HG03097 (cell line): ENCODE results near the gene CMIP.

Source experiments
- ATAC-seq: cut with Tn5 transposase; IDR thresholded peaks from one replicate; pipeline ENCODE4 v1.9.1; 2021; ENCODE audit not compliant: unreplicated experiment, low FRiP score

The CMIP gene

GRCh38 chr16:81642943-81643342, 198.3 kb downstream of the CMIP start:
- no peak for ATAC-seq

DNA sequence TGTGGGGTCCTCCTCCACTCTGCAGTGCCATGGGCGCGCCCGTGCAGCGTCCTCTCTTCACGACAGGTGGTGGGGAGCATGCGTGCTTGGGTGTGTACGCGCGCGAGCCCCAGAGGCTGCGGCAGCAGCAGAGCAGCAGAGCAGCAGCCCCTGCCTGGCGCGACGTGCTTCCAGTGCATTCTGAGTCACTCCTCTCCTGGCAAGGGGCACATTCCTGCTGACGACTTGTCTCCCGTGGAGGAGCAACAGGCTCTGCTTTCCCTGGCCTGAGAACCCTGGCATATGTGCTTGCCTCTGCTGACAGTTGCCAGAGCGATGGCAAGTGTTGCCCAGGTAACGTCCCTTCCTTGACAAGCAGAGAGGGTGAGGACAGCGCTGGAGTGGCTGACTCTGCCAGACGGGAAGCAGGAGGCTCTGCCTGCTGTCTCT, 200.7 kb downstream of the CMIP start:
- ATAC-seq = no peak

DNA sequence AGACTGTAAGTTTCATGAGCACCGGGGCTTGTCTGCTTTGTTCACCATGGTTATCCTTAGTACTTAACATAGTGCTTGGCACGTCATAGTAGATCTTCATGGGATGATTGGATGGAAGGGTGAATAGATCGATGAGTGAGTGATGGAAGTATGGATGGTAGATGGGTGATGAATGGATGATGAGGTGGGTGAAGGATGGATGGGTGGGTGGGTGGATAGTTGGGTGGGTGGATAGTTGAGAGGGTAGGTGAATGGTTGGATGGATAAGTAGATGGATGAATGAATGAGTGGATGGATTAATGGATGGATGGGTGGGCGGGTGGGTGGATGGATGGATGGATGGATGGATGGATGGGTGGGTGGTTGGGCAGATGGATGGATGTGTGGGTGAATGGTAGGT, 201.3 kb downstream of the CMIP start:
- no peak for ATAC-seq

GRCh38 chr16:81646561-81646960, 202.0 kb downstream of the CMIP start:
- ATAC-seq = no peak

DNA sequence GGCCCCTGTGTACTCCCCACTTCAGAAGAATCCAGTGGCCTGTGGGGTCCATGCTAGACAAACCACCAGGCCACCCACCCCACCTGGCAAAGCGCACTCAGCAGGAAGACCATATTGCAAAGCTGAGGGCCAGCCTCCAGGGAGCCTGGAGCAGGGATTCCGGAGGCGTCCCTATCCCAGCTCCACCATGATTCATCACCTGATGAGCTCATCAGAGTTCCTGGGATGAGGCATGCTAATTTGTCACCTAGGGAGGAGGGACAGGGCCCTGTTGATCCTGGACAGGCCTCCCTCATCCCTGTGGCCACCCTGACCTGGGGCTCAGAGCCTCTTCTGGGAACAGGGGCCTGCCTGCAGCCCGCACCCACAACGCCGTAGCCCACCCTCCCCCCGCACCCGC, 202.9 kb downstream of the CMIP start:
- no peak for ATAC-seq

- ATAC-seq = no peak
Measured at GRCh38 chr16:81649561-81650184, 205.1 kb downstream of the CMIP start.

- ATAC-seq = no peak
Measured at GRCh38 chr16:81650281-81650680, 205.7 kb downstream of the CMIP start.

DNA sequence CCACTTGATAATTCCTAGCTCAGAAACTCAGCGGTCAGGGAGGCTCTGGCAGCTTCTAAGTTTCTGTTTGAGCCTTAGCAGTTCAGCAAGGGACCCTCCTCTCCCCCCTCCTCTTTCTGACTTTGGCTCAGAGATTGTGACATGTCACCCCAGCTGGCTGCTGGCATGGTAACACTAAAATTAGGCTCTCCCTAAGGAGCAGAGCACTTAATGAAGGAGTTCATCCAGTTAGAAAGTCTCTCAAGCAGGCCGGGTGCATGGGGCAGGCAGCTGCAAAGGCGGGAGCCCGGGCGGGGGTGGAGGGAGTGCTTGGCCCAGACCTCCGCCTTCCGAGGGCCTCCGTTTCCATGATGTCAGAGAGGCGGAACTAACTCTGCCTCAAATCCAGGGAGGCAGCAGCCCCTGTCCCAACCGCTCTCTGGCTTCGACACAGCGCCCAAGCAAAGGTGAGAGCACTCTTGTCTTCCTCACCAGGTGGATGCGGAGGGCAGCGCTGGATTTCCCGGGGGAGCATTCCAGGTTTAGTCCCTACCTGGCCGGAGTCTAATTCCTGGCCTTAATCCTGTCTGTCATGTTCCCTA, 206.5 kb downstream of the CMIP start:
- ATAC-seq = no peak

- no peak for ATAC-seq
Measured at GRCh38 chr16:81651758-81652718, 207.4 kb downstream of the CMIP start.

- ATAC-seq = no peak
Measured at GRCh38 chr16:81652798-81653505, 208.3 kb downstream of the CMIP start.

DNA sequence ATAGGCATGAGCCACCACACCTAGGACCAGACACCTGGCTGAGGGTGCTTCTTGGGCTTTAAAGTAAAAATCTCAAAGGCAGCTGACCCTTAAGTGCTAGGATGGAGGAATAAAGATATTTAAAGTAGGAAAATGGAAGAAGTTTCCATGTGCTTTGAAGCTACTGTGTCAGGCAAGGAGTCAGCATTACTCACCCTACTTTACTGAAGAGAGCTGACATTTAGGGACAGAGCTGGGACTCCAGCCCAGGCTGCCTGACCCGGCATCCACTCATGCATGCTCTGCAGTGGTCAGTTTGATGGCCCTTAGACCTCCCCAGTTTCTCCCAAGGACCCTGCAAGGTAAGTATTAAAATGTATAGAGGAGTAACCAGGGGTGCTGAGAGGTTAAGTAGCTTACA, 209.7 kb downstream of the CMIP start:
- ATAC-seq = no peak

DNA sequence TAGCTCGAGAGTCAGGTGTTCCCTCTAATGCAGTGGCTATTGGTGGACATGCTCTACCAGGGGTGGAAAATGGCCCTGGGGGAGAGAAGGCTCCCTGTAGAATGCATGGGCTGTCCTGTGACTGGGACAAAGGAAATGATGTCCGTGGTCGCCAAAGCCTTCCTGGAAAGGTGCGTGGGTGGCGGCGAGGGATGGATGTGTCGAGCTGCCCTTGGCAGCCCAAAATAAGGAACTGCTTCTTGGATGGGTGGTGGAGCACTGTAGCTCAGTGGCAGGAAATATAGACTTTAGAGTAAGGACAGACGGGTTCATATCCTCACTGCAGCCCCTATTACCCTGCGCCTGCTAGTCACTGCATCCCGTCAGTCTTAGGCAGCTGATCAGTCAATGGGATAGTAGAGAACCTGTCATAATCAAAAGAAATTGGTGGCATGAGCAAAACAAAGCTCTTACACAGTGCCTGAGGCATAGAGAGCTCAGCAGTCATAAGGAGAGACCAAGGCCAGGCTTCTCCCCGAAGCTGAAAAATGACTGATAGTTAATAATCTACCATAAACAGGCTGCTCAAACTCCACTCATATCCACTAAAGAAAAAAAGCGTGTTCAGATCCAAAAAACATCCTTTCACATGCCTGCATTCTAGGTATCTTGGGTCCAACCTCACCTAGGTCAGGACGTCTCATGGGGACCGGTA, 211.0 kb downstream of the CMIP start:
- ATAC-seq = no peak

DNA sequence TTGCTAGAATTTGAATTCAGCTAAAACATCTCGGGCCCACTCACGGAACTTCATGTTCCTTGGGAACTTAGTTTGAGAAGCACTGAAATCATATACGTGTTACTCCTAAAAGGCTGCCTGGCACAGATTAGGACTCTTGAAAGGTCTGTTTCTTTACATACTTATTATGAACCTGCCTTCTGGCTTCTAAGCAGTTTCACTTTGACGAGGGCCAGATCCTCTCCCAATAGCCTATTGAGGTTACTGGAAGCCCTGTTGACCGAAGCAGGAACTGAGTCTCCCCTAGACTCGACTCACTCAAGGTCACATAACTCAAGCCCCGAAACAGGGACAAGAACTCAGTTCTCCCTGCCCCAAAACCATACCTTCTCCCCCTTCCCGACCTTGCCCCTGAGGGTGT, 212.6 kb downstream of the CMIP start:
- ATAC-seq = no peak

DNA sequence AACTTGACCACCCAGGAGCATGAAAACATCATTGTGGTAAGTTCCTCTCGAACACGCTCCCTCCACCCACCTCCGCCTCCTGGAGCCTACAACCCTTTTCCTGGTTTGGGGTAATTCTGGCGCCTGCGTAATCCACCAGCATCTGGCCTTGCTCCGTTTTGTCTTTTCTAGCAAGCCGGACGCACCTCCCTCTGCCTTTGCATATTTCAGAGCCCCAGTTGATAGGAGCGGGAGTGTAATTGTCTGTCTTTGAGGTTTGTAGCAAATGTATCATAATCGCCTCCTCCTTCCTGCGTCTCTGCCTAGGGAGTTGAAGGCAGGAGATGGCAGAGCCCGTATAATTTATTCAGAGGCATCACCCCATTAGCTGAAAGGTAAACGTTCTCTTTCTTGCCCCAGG, 213.2 kb downstream of the CMIP start:
- no peak for ATAC-seq

GRCh38 chr16:81658373-81658772, 213.8 kb downstream of the CMIP start:
- ATAC-seq = no peak

GRCh38 chr16:81659249-81659648, 214.6 kb downstream of the CMIP start:
- ATAC-seq = no peak

GRCh38 chr16:81661082-81661481, 216.5 kb downstream of the CMIP start:
- no peak for ATAC-seq

DNA sequence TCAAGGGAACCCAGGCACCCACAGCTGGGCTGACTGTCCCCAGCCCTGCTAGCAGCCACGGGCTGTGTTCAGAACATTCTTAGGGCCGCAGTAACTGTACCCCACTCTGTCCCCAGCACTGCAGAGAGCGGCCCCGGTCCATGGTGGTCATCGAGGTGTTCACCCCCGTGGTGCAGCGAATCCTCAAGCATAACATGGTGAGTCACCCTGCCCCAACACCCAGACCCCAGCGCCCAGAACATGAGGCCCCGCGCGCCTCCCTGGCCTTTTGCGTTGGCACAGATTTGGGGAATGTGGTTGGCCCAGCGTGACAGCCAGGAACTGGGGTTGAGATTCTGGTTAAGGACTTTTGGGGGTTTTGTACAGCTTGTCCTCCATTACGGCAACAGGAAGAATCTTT, 219.5 kb downstream of the CMIP start:
- no peak for ATAC-seq

DNA sequence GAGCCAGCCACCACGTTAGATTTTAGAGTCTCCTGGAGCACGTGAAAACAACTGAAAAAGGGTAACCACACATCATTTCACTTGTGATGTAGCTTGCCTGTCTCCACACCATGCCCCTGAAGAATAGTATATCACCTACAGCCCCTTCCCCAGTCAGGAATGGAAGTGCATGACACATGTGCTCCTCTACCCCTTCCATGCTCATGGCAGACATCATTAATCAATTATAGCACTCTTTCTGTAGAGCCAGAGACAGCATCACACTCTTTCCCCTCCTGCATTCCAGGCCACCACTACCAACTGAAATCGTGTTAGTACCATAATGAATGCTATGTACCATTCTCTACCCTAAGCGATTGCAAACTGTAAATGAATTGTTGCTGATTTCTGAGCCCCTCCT, 221.0 kb downstream of the CMIP start:
- no peak for ATAC-seq

DNA sequence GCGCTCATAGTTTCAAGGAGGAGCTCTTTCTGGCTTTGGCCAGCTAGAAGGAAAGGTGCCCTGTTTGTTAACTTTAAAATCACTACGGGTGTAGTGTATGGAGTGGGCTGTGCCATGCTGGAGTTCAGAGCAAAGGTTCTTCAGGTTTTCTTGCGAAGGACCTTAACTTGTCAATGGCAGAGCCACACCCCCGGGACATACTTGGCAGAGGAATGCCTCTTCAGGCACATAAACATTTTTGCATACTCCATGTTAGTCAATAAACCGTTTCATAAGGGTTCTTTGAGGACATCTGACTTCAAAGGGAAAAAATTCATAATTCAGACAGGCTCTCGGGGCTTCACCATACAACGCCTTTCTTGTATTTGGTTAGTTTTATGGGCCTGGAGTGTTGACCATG, 221.5 kb downstream of the CMIP start:
- ATAC-seq = no peak
